HEK293 (cell line): ENCODE results near the gene BCAS3.

Experiments used
- CTCF ChIA-PET: fragments of 350-600 bp; formaldehyde crosslinking; extraction: SDS; loops from one replicate; lab custom pipeline; 2021; ENCODE audit warnings: antibody characterized with exemption; lab: Yijun Ruan, JAX
- POLR2A ChIA-PET: fragments of 300-600 bp; formaldehyde crosslinking; extraction: SDS; loops from one replicate; lab custom pipeline; 2020; ENCODE audit warnings: antibody characterized with exemption, inconsistent platforms; lab: Yijun Ruan, JAX
- H3K27ac ChIP-seq: fragments of 200-500 bp; sonication (Bioruptor generic); 2 replicates; pipeline ENCODE4 v1.5.1; 2014; ENCODE audit warnings: low read depth, low read length, control low read depth, inconsistent platforms; ENCODE audit errors: extremely low read depth
- H3K36me3 ChIP-seq, 2 experiments: fragments of 200-500 bp in 1 of 2; sonication (Bioruptor generic) in 1 of 2; 1 replicate in 1 of 2; 2 replicates in 1 of 2; pipeline ENCODE4 v1.5.1; 2014 to 2017; ENCODE audit warnings: inconsistent platforms in 2 of 2, low read length in 2 of 2; ENCODE audit not compliant: control insufficient read depth in 2 of 2, insufficient read depth in 1 of 2
- H3K4me1 ChIP-seq: fragments of 200-500 bp; sonication (Bioruptor generic); 2 replicates; pipeline ENCODE4 v1.5.1; 2014; ENCODE audit warnings: mild to moderate bottlenecking, low read length, inconsistent platforms; ENCODE audit not compliant: control insufficient read depth, insufficient read depth
- H3K4me3 ChIP-seq: 2 replicates; pipeline ENCODE4 v1.5.1; 2011; ENCODE audit warnings: low read depth, mild to moderate bottlenecking, control low read depth, low read length, moderate library complexity
- H3K9me3 ChIP-seq: fragments of 200-500 bp; sonication (Bioruptor generic); 2 replicates; pipeline ENCODE4 v1.5.1; 2014; ENCODE audit warnings: low read depth, low read length, inconsistent platforms; ENCODE audit not compliant: control insufficient read depth, insufficient read depth
- EGR2 ChIP-seq: fragments of 450-650 bp; formaldehyde crosslinking; IDR thresholded peaks from 2 replicates; pipeline ENCODE4 v1.5.1; 2016; ENCODE audit warnings: low read depth, missing biosample characterization, missing genetic modification characterization
- ELK4 ChIP-seq: IDR thresholded peaks from 2 replicates; pipeline ENCODE4 v1.6.1; 2011; ENCODE audit warnings: mild to moderate bottlenecking, low read depth, low read length, borderline replicate concordance
- KLF9 ChIP-seq: fragments of 450-650 bp; formaldehyde crosslinking; IDR thresholded peaks from 2 replicates; pipeline ENCODE4 v1.5.1; 2016; ENCODE audit warnings: missing biosample characterization, missing genetic modification characterization, low read depth
- SCRT2 ChIP-seq: fragments of 450-650 bp; formaldehyde crosslinking; IDR thresholded peaks from 2 replicates; pipeline ENCODE4 v1.5.1; 2016; ENCODE audit warnings: missing biosample characterization, missing genetic modification characterization
- WT1 ChIP-seq: fragments of 450-650 bp; formaldehyde crosslinking; IDR thresholded peaks from 2 replicates; pipeline ENCODE4 v1.5.1; 2016; ENCODE audit warnings: missing biosample characterization, missing genetic modification characterization
- ZBTB8A ChIP-seq: fragments of 450-650 bp; formaldehyde crosslinking; IDR thresholded peaks from 2 replicates; pipeline ENCODE4 v1.5.1; 2016; ENCODE audit warnings: missing biosample characterization, missing genetic modification characterization
- ZEB2 ChIP-seq: fragments of 450-650 bp; formaldehyde crosslinking; IDR thresholded peaks from 2 replicates; pipeline ENCODE4 v1.5.1; 2016; ENCODE audit warnings: missing biosample characterization, missing genetic modification characterization
- ZNF121 ChIP-seq: fragments of 450-650 bp; formaldehyde crosslinking; IDR thresholded peaks from 2 replicates; pipeline ENCODE4 v1.5.1; 2016; ENCODE audit warnings: missing biosample characterization, missing genetic modification characterization
- ZNF16 ChIP-seq: fragments of 450-650 bp; formaldehyde crosslinking; IDR thresholded peaks from 2 replicates; pipeline ENCODE4 v1.5.1; 2016; ENCODE audit warnings: low read depth, missing biosample characterization, missing genetic modification characterization
- ZNF202 ChIP-seq: fragments of 450-650 bp; formaldehyde crosslinking; IDR thresholded peaks from 2 replicates; pipeline ENCODE4 v1.5.1; 2016; ENCODE audit warnings: missing biosample characterization, missing genetic modification characterization, borderline replicate concordance
- ZNF214 ChIP-seq: fragments of 450-650 bp; formaldehyde crosslinking; IDR thresholded peaks from 2 replicates; pipeline ENCODE4 v1.5.1; 2017; ENCODE audit warnings: missing biosample characterization, mild to moderate bottlenecking, missing genetic modification characterization, borderline replicate concordance
- ZNF274 ChIP-seq, 2 experiments: fragments of 200-500 bp in 1 of 2; fragments of 450-650 bp in 1 of 2; sonication (Bioruptor generic) in 1 of 2; formaldehyde crosslinking in 1 of 2; IDR thresholded peaks; 2 replicates each; pipeline versions ENCODE4 v1.5.1 to v1.6.1; 2014 to 2016; ENCODE audit warnings: borderline replicate concordance in 1 of 2, inconsistent platforms in 1 of 2, low read length in 1 of 2, missing biosample characterization in 1 of 2, missing genetic modification characterization in 1 of 2
- ZNF600 ChIP-seq: fragments of 450-650 bp; formaldehyde crosslinking; IDR thresholded peaks from 2 replicates; pipeline ENCODE4 v1.5.1; 2016; ENCODE audit warnings: missing biosample characterization, missing genetic modification characterization
- ZNF677 ChIP-seq: fragments of 450-650 bp; IDR thresholded peaks from 2 replicates; pipeline ENCODE4 v1.5.0; 2018; ENCODE audit warnings: missing biosample characterization, mild to moderate bottlenecking, missing genetic modification characterization, moderate library complexity
- ZNF768 ChIP-seq: fragments of 450-650 bp; formaldehyde crosslinking; IDR thresholded peaks from 2 replicates; pipeline ENCODE4 v1.5.1; 2018; ENCODE audit warnings: missing biosample characterization, mild to moderate bottlenecking, missing genetic modification characterization
- ZSCAN30 ChIP-seq: fragments of 450-650 bp; IDR thresholded peaks from 2 replicates; pipeline ENCODE4 v1.5.1; 2018; ENCODE audit warnings: missing biosample characterization, mild to moderate bottlenecking, missing genetic modification characterization, moderate library complexity
- TF ChIP-seq, protein P1 (sequence below): fragments of 450-650 bp; formaldehyde crosslinking; IDR thresholded peaks from 2 replicates; pipeline ENCODE4 v1.5.1; 2016; ENCODE audit warnings: missing biosample characterization, missing genetic modification characterization
- TF ChIP-seq, protein P2 (sequence below): fragments of 450-650 bp; formaldehyde crosslinking; IDR thresholded peaks from 2 replicates; pipeline ENCODE4 v1.5.1; 2016; ENCODE audit warnings: missing biosample characterization, missing genetic modification characterization
- TF ChIP-seq, protein P3 (sequence below): fragments of 450-650 bp; formaldehyde crosslinking; IDR thresholded peaks from 2 replicates; pipeline ENCODE4 v1.5.1; 2016; ENCODE audit warnings: missing biosample characterization, missing genetic modification characterization, borderline replicate concordance

The BCAS3 gene

DNA sequence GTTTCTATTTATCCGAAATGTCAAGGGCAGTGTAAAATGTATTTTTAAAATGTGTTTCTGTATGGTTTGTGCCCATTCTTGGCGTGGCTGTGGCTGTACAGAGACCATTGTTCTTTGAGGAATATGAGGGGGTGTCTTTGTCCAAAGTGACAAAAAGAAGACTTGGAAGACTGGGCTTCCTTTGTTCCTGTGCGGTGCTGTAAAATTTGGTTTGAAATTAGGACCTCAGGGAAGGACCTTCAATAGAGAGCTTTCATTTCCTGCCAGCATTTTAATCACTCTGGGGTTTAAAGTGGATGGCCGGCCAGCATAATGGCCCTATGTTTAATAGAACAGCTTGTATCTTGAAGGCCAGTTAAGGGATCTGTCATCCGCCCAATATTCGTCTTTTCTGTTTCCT, 531.9 kb downstream of the BCAS3 start:
- Histone ChIP-seq H3K9me3 (no peaks in the 10 kb centered on the region), H3K4me1 (peaks cover 5% of the 10 kb centered on the region; the same call in 1 of the 2 replicates)
- TF ChIP-seq ZNF600 (tag by site-specific recombination) (no peak), ZNF274 (IDR thresholded peaks at IDR 0.05; ENCODE audit: low read length) (0 out of 2 replicates have a peak, but pooled peaks have one; percentile 17), ZNF274 (tag by site-specific recombination; IDR thresholded peaks at IDR 0.05; ENCODE audit: borderline replicate concordance) (no peak)
- TF ChIP-seq, protein P1, sequence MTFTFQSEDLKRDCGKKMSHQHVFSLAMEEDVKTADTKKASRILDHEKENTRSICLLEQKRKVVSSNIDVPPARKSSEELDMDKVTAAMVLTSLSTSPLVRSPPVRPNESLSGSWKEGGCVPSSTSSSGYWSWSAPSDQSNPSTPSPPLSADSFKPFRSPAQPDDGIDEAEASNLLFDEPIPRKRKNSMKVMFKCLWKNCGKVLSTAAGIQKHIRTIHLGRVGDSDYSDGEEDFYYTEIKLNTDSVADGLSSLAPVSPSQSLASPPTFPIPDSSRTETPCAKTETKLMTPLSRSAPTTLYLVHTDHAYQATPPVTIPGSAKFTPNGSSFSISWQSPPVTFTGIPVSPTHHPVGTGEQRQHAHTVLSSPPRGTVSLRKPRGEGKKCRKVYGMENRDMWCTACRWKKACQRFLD, result no peak
- TF ChIP-seq, all 188 proteins: peak for 1
- CTCF ChIA-PET, result interaction anchor here (0.6 to 0.8 kb wide), 2 partner anchors 72 to 208 kb away, joined by 3 to 4 read pairs; no protein-coding TSS in a partner anchor
- H3K4me3 ChIP-seq, result no peak overlapping the region
- POLR2A ChIA-PET, result no interaction called here
- no peak overlapping the region for H3K27ac ChIP-seq
- H3K36me3 ChIP-seq, result no peaks in the 10 kb centered on the region; a peak in 1 of 3 replicates

- Histone ChIP-seq H3K4me1 (no peaks in the 10 kb centered on the region), H3K9me3 (no peaks in the 10 kb centered on the region), H3K27ac (no peak overlapping the region), H3K4me3 (no peak overlapping the region), H3K36me3 (no peaks in the 10 kb centered on the region; a peak in 1 of 3 replicates)
- POLR2A ChIA-PET, result no interaction called here
- no peak for TF ChIP-seq ZNF16 (tag by site-specific recombination)
- TF ChIP-seq KLF9 (tag by site-specific recombination), result no peak
- no peak for TF ChIP-seq SCRT2 (tag by site-specific recombination)
- TF ChIP-seq ZNF768 (tag by site-specific recombination), result no peak
- TF ChIP-seq, protein P2, sequence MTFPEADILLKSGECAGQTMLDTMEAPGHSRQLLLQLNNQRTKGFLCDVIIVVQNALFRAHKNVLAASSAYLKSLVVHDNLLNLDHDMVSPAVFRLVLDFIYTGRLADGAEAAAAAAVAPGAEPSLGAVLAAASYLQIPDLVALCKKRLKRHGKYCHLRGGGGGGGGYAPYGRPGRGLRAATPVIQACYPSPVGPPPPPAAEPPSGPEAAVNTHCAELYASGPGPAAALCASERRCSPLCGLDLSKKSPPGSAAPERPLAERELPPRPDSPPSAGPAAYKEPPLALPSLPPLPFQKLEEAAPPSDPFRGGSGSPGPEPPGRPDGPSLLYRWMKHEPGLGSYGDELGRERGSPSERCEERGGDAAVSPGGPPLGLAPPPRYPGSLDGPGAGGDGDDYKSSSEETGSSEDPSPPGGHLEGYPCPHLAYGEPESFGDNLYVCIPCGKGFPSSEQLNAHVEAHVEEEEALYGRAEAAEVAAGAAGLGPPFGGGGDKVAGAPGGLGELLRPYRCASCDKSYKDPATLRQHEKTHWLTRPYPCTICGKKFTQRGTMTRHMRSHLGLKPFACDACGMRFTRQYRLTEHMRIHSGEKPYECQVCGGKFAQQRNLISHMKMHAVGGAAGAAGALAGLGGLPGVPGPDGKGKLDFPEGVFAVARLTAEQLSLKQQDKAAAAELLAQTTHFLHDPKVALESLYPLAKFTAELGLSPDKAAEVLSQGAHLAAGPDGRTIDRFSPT, result no peak
- TF ChIP-seq, protein P3, sequence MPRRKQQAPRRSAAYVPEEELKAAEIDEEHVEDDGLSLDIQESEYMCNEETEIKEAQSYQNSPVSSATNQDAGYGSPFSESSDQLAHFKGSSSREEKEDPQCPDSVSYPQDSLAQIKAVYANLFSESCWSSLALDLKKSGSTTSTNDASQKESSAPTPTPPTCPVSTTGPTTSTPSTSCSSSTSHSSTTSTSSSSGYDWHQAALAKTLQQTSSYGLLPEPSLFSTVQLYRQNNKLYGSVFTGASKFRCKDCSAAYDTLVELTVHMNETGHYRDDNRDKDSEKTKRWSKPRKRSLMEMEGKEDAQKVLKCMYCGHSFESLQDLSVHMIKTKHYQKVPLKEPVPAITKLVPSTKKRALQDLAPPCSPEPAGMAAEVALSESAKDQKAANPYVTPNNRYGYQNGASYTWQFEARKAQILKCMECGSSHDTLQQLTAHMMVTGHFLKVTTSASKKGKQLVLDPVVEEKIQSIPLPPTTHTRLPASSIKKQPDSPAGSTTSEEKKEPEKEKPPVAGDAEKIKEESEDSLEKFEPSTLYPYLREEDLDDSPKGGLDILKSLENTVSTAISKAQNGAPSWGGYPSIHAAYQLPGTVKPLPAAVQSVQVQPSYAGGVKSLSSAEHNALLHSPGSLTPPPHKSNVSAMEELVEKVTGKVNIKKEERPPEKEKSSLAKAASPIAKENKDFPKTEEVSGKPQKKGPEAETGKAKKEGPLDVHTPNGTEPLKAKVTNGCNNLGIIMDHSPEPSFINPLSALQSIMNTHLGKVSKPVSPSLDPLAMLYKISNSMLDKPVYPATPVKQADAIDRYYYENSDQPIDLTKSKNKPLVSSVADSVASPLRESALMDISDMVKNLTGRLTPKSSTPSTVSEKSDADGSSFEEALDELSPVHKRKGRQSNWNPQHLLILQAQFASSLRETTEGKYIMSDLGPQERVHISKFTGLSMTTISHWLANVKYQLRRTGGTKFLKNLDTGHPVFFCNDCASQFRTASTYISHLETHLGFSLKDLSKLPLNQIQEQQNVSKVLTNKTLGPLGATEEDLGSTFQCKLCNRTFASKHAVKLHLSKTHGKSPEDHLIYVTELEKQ (tag by site-specific recombination), result no peak
- no peak for TF ChIP-seq ZNF214 (tag by site-specific recombination)
- CTCF ChIA-PET, result interaction anchor here (1.5 kb wide), 1 partner anchor 11 kb away, joined by 4 read pairs; no protein-coding TSS in a partner anchor
Measured at GRCh38 chr17:61211236-61211635, 533.6 kb downstream of the BCAS3 start.

GRCh38 chr17:61212655-61213054, 535.0 kb downstream of the BCAS3 start:
- Histone ChIP-seq H3K36me3 (no peaks in the 10 kb centered on the region), H3K4me1 (no peaks in the 10 kb centered on the region), H3K9me3 (no peaks in the 10 kb centered on the region), H3K4me3 (no peak overlapping the region), H3K27ac (no peak overlapping the region)
- CTCF ChIA-PET, result interaction anchor here (1.5 kb wide), 1 partner anchor 10 kb away, joined by 4 read pairs; no protein-coding TSS in a partner anchor
- POLR2A ChIA-PET, result no interaction called here
- TF ChIP-seq ZNF677 (tag by site-specific recombination), result no peak
- no peak for TF ChIP-seq ZEB2 (tag by site-specific recombination)
- TF ChIP-seq ZNF202 (tag by site-specific recombination), result no peak
- no peak for TF ChIP-seq ZBTB8A
- no peak for TF ChIP-seq ZSCAN30
- TF ChIP-seq WT1, result no peak
- TF ChIP-seq ELK4, result no peak
- no peak for TF ChIP-seq EGR2 (tag by site-specific recombination)
- no peak for TF ChIP-seq ZNF121 (tag by site-specific recombination)
- TF ChIP-seq, protein P1, result no peak
